ENCODE data around the gene SH3PXD2A. TPM values are rescaled to one million over a fixed set of nuclear protein-coding genes. Genes with fewer than 3 reads are reported as not detected.

The SH3PXD2A gene
- total RNA-seq, 1 donor from 2014 or later = 17.3 TPM

DNA sequence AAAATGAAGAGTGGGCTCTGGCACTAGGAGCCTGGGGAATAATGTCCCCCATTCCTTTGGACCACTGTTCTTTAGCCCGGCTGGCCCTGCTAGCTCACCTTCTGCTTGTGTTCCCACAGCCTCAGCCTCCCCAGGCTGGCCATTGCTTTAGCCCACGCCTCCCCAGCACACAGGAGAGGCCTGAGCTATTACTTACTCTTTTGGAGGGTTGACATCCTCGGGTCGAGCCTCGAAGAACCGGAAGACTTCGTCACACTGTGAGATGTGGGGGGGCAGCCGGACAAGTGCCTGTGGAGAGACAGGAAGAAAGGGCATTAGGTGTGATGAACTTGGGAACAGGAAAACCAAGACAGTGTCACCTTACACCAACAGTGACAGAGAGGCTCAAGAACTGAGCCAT lies 131.3 kb downstream of the SH3PXD2A start:
- no peak overlapping the region for H3K4me2 ChIP-seq (ENCODE audit: low read length)
- Mint-ChIP-seq H3K4me1 (ENCODE audit: low read depth, unreplicated experiment) (no peaks in the 10 kb centered on the region), H3K27ac (ENCODE audit: unreplicated experiment) (no peak overlapping the region)

DNA sequence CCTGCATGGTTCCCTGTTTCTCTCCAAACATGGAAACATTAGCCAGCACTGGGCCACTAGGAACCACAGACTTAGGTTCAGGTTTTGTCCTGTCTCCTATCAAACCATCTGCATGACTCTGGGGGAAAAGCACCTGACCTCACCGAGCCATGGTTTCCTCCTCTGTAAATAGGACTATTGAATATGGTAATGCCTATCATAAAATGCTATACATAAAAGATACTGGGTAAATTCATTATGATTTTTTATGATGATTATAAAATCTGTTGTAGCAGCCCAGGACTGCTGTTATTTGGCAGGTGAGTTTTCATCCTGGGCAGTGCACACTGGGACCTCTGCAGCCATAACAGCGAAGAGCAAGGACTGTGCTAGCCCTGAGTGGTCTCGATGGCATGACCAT lies 131.8 kb downstream of the SH3PXD2A start:
- Mint-ChIP-seq H3K4me3 (ENCODE audit: unreplicated experiment) (no peak overlapping the region), H3K27ac (ENCODE audit: unreplicated experiment) (no peak overlapping the region), H3K36me3 (ENCODE audit: low read depth, unreplicated experiment) (peaks cover 8% of the 10 kb centered on the region), H3K4me1 (ENCODE audit: low read depth, unreplicated experiment) (no peaks in the 10 kb centered on the region), H3K27me3 (ENCODE audit: low read depth, unreplicated experiment) (peaks cover 18% of the 10 kb centered on the region), H3K9me3 (ENCODE audit: unreplicated experiment) (no peaks in the 10 kb centered on the region)
- Histone ChIP-seq H3K9ac (ENCODE audit: low read length) (no peak overlapping the region), H2AFZ (ENCODE audit: low read depth, low read length) (no peak overlapping the region), H3K79me2 (ENCODE audit: insufficient read depth, low read length) (no peaks in the 10 kb centered on the region), H3K4me2 (ENCODE audit: low read length) (no peak overlapping the region), H3K36me3 (ENCODE audit: insufficient read depth, low read length) (no peaks in the 10 kb centered on the region), H3K4me1 (ENCODE audit: insufficient read depth, low read length) (peaks cover 2% of the 10 kb centered on the region), H3K27ac (ENCODE audit: low read depth, low read length) (no peak overlapping the region), H4K20me1 (ENCODE audit: insufficient read depth, low read length) (no peaks in the 10 kb centered on the region), H3K9me3 (ENCODE audit: insufficient read depth, low read depth, low read length) (no peaks in the 10 kb centered on the region), H3K4me3 (ENCODE audit: insufficient read depth, low read depth, low read length) (no peak overlapping the region), H3K27me3 (ENCODE audit: insufficient read depth, low read length) (no peaks in the 10 kb centered on the region)
- FAIRE-seq (no peak), DNase-seq (ENCODE audit: low read depth) (no peak)
- TF ChIP-seq EZH2 (IDR thresholded peaks at IDR 0.05; ENCODE audit: insufficient read depth, low read length) = no peak
- TF ChIP-seq, protein P1, sequence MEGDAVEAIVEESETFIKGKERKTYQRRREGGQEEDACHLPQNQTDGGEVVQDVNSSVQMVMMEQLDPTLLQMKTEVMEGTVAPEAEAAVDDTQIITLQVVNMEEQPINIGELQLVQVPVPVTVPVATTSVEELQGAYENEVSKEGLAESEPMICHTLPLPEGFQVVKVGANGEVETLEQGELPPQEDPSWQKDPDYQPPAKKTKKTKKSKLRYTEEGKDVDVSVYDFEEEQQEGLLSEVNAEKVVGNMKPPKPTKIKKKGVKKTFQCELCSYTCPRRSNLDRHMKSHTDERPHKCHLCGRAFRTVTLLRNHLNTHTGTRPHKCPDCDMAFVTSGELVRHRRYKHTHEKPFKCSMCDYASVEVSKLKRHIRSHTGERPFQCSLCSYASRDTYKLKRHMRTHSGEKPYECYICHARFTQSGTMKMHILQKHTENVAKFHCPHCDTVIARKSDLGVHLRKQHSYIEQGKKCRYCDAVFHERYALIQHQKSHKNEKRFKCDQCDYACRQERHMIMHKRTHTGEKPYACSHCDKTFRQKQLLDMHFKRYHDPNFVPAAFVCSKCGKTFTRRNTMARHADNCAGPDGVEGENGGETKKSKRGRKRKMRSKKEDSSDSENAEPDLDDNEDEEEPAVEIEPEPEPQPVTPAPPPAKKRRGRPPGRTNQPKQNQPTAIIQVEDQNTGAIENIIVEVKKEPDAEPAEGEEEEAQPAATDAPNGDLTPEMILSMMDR (IDR thresholded peaks at IDR 0.05; ENCODE audit: insufficient read depth, low read depth, low read length) = no peak

More for the DNA sequence above, 131.3 kb downstream of the SH3PXD2A start:
- no peaks in the 10 kb centered on the region for H3K79me2 ChIP-seq (ENCODE audit: insufficient read depth, low read length)
- no peaks in the 10 kb centered on the region for H4K20me1 ChIP-seq (ENCODE audit: insufficient read depth, low read length)
- H3K36me3 Mint-ChIP-seq (ENCODE audit: low read depth, unreplicated experiment) = peaks cover 8% of the 10 kb centered on the region
- H3K27me3 ChIP-seq (ENCODE audit: insufficient read depth, low read length) = no peaks in the 10 kb centered on the region
- TF ChIP-seq EZH2 (IDR thresholded peaks at IDR 0.05; ENCODE audit: insufficient read depth, low read length) = no peak
- TF ChIP-seq, protein P1 (IDR thresholded peaks at IDR 0.05; ENCODE audit: insufficient read depth, low read depth, low read length) = no peak
- no peak overlapping the region for H3K27ac ChIP-seq (ENCODE audit: low read depth, low read length)
- DNase-seq (ENCODE audit: low read depth) = no peak
- no peak for FAIRE-seq
- H2AFZ ChIP-seq (ENCODE audit: low read depth, low read length) = no peak overlapping the region
- H3K4me1 ChIP-seq (ENCODE audit: insufficient read depth, low read length) = peaks cover 2% of the 10 kb centered on the region
- H3K27me3 Mint-ChIP-seq (ENCODE audit: low read depth, unreplicated experiment) = peaks cover 19% of the 10 kb centered on the region
- H3K9me3 Mint-ChIP-seq (ENCODE audit: unreplicated experiment) = no peaks in the 10 kb centered on the region
- H3K4me3 Mint-ChIP-seq (ENCODE audit: unreplicated experiment) = no peak overlapping the region
- H3K9me3 ChIP-seq (ENCODE audit: insufficient read depth, low read depth, low read length) = no peaks in the 10 kb centered on the region
- no peak overlapping the region for H3K9ac ChIP-seq (ENCODE audit: low read length)
- no peaks in the 10 kb centered on the region for H3K36me3 ChIP-seq (ENCODE audit: insufficient read depth, low read length)
- H3K4me3 ChIP-seq (ENCODE audit: insufficient read depth, low read depth, low read length) = no peak overlapping the region

DNA sequence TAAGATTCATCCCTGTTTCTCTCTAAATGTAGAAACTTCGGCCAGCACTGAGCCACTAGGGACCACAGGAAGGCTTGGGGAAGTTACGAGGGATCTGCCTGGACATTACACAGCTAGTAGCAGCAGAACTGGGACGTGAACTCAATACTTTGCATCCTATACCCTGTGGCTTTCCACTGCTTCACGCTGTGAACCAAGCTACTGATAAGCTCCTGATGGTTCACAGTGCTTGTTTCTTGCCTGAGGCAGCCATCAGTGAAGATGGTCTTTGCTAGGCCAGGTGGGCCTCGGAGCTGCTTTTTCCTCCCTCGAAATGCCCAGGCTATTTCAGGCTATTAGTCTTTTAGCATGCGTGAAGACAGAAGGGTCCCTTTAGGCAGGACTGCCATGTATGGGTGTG lies 132.7 kb downstream of the SH3PXD2A start:
- no peaks in the 10 kb centered on the region for H3K9me3 ChIP-seq (ENCODE audit: insufficient read depth, low read depth, low read length)
- H3K36me3 ChIP-seq (ENCODE audit: insufficient read depth, low read length) = no peaks in the 10 kb centered on the region
- H3K4me1 Mint-ChIP-seq (ENCODE audit: low read depth, unreplicated experiment) = peaks cover under 1% of the 10 kb centered on the region
- no peak overlapping the region for H3K4me2 ChIP-seq (ENCODE audit: low read length)
- FAIRE-seq = no peak
- H4K20me1 ChIP-seq (ENCODE audit: insufficient read depth, low read length) = no peaks in the 10 kb centered on the region
- peaks cover 2% of the 10 kb centered on the region for H3K4me1 ChIP-seq (ENCODE audit: insufficient read depth, low read length)
- no peaks in the 10 kb centered on the region for H3K27me3 ChIP-seq (ENCODE audit: insufficient read depth, low read length)
- H3K4me3 ChIP-seq (ENCODE audit: insufficient read depth, low read depth, low read length) = no peak overlapping the region
- no peak overlapping the region for H3K4me3 Mint-ChIP-seq (ENCODE audit: unreplicated experiment)
- H3K27ac ChIP-seq (ENCODE audit: low read depth, low read length) = no peak overlapping the region
- DNase-seq (ENCODE audit: low read depth) = no peak
- no peak for TF ChIP-seq EZH2 (IDR thresholded peaks at IDR 0.05; ENCODE audit: insufficient read depth, low read length)
- TF ChIP-seq, protein P1 (IDR thresholded peaks at IDR 0.05; ENCODE audit: insufficient read depth, low read depth, low read length) = no peak
- H3K9me3 Mint-ChIP-seq (ENCODE audit: unreplicated experiment) = no peaks in the 10 kb centered on the region
- H3K79me2 ChIP-seq (ENCODE audit: insufficient read depth, low read length) = no peaks in the 10 kb centered on the region
- no peak overlapping the region for H2AFZ ChIP-seq (ENCODE audit: low read depth, low read length)
- no peak overlapping the region for H3K9ac ChIP-seq (ENCODE audit: low read length)
- H3K27ac Mint-ChIP-seq (ENCODE audit: unreplicated experiment) = no peak overlapping the region
- H3K36me3 Mint-ChIP-seq (ENCODE audit: low read depth, unreplicated experiment) = peaks cover 9% of the 10 kb centered on the region
- H3K27me3 Mint-ChIP-seq (ENCODE audit: low read depth, unreplicated experiment) = peaks cover 13% of the 10 kb centered on the region
